Measurements from ENCODE around the gene TREML4.

DNA sequence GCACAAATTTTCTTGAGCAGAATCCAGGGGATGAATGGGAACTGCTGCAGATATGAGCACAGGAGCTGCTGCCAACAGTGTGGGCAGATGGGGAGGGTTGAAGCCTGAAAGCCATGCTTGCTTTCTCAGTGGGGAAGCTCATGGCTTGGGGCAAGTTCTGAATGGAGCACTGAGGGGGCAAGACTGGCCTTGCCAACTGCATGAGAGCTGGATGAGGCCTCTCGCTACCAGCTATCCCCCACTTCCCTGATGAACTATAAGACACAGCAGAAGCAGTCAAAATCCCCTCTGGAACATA is 30.0 kb downstream of the TREML4 start:
- no peak for TF ChIP-seq POLR2A (IDR thresholded peaks at IDR 0.05; ENCODE audit: low read length)
- TF ChIP-seq GATA1 (IDR thresholded peaks at IDR 0.05; ENCODE audit: low read depth, low read length): no peak
